K562 treated with DMSO at 1 percent for 12 hours (cell line): ENCODE data around the gene NAA25. TPM values are rescaled to one million over a fixed set of nuclear protein-coding genes. Genes with fewer than 3 reads are reported as not detected.

Experiments used
- total RNA-seq: library from RNA; unstranded; fragments of 300-600 nt; gene quantifications from 2 replicates; pipeline ENCODE4 v1.2.3, GENCODE V29; 2022; ENCODE audit not compliant: insufficient read depth

The NAA25 gene
- total RNA-seq, result 4.0 and 12.4 TPM in 2 replicates

GRCh38 chr12:112108202-112109079 is at the start of gene NAA25:
TSS of gene NAA25 (minus strand) at chr12:112108783. CDS start at chr12:112108773, 10 bp downstream.

GRCh38 chr12:112125250-112125999 is 16.8 kb upstream of the NAA25 start, which contains the start of gene TRAFD1:
TSS of gene TRAFD1 (plus strand) at chr12:112125560. CDS start at chr12:112130523, 4,963 bp downstream.

DNA sequence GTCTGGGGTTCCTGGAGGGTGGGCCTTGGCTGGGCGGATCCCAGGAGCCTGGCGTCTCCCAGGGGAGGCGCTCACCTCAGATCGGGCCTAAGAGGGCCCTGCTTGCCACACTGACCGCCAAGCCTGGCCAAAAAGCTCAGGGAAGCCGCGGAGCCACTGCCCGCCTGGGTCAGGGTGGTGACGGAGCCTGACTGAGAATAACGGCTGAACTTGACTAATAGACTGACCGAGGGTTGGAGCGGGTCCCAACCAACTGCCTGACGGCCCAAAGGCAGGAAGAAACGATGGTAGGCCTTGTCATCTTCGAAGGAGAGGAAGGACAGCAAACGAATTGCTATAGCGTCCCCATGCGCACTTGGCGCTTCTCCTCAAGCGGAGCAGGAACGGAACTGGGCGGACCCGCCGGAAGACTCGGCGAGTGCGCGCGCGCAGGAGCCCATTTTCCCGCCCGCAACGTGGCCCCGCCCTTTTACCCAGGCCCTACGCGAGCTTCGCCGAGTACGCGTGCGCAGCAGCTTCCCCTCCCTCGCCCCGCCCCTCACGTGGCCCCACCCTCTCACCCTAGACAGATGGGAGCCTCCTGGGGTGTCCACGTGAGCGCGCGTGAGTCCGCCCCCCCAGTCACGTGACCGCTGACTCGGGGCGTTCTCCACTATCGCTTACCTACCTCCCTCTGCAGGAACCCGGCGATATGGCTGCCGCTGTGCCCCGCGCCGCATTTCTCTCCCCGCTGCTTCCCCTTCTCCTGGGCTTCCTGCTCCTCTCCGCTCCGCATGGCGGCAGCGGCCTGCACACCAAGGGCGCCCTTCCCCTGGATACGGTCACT is 95.6 kb downstream of the NAA25 start, which contains the start of the genes ERP29 and TMEM116:
Gene ERP29 (plus strand): TSS at position 652 of the 826 bp plus-strand sequence. CDS start 40 bp downstream, at position 692.
Gene TMEM116 (minus strand): TSS at position 391 of the 826 bp plus-strand sequence. CDS start 7,895 bp downstream, outside the sequence.

Other genes with a start within 250 kb of the NAA25 start
- gene TMEM116, start 95.6 kb downstream of the NAA25 start, total RNA-seq, result 10.9 and 13.8 TPM in 2 replicates
- gene ERP29, start 95.4 kb downstream of the NAA25 start, total RNA-seq, result 189 and 208 TPM in 2 replicates
- gene TRAFD1, start 16.8 kb upstream of the NAA25 start, total RNA-seq, result 58.1 and 80.0 TPM in 2 replicates